GM12878 (cell line): ENCODE results near the gene PID1.

Experiments
- CEBPB ChIP-seq, 2 experiments: fragments of 150-350 bp in 1 of 2; IDR thresholded peaks; 2 replicates each; pipeline ENCODE4 v1.6.1; 2012 to 2014; ENCODE audit warnings: low read depth in 2 of 2, low read length in 2 of 2, borderline replicate concordance in 1 of 2, inconsistent platforms in 1 of 2
- CTCF ChIP-seq, 3 experiments: IDR thresholded peaks in 2 of 3; conservative IDR thresholded peaks in 1 of 3; 2 replicates each; pipeline ENCODE4 v1.5.1; 2011; ENCODE audit warnings: low read depth in 3 of 3, low read length in 3 of 3, mild to moderate bottlenecking in 3 of 3, control low read depth in 2 of 3, moderate library complexity in 2 of 3, inconsistent platforms in 1 of 3, mixed read lengths in 1 of 3; ENCODE audit not compliant: control insufficient read depth in 2 of 3, insufficient read depth in 1 of 3; ENCODE audit errors: extremely low read depth in 1 of 3
- ELK1 ChIP-seq: IDR thresholded peaks from 2 replicates; pipeline ENCODE4 v1.6.1; 2012; ENCODE audit warnings: low read depth, low read length, improper control_type of control experiment
- EP300 ChIP-seq, 2 experiments: fragments of 150-350 bp in 1 of 2; IDR thresholded peaks; 2 replicates each; pipeline ENCODE4 v1.6.1; 2011 to 2012; ENCODE audit warnings: low read depth in 2 of 2, low read length in 2 of 2, borderline replicate concordance in 1 of 2, improper control_type of control experiment in 1 of 2, inconsistent platforms in 1 of 2; ENCODE audit not compliant: control insufficient read depth in 1 of 2
- EZH2 ChIP-seq: IDR thresholded peaks from 2 replicates; pipeline ENCODE4 v1.6.1; 2012; ENCODE audit warnings: low read depth, mild to moderate bottlenecking, control low read depth, inconsistent platforms, low read length, borderline replicate concordance; ENCODE audit not compliant: control insufficient read depth
- NR2F1 ChIP-seq: fragments of 450-650 bp; conservative IDR thresholded peaks from 2 replicates; pipeline ENCODE4 v1.6.1; 2017; ENCODE audit warnings: mild to moderate bottlenecking
- PBX3 ChIP-seq: IDR thresholded peaks from 2 replicates; pipeline ENCODE4 v1.6.1; 2011; ENCODE audit warnings: mild to moderate bottlenecking, low read depth, low read length, moderate library complexity; ENCODE audit not compliant: insufficient replicate concordance
- POLR2A ChIP-seq: IDR thresholded peaks from 2 replicates; pipeline ENCODE4 v1.6.1; 2011; ENCODE audit warnings: low read depth, mild to moderate bottlenecking, low read length
- POLR2AphosphoS5 ChIP-seq: IDR thresholded peaks from 2 replicates; pipeline ENCODE4 v1.6.1; 2011; ENCODE audit warnings: mild to moderate bottlenecking, low read length, inconsistent platforms
- SMC3 ChIP-seq: IDR thresholded peaks from 2 replicates; pipeline ENCODE4 v1.6.1; 2011; ENCODE audit warnings: low read length, improper control_type of control experiment, borderline replicate concordance
- ZBTB33 ChIP-seq: fragments of 450-650 bp; IDR thresholded peaks from 2 replicates; pipeline ENCODE4 v1.6.1; 2017; ENCODE audit warnings: mild to moderate bottlenecking
- ZNF24 ChIP-seq: fragments of 450-650 bp; IDR thresholded peaks from 2 replicates; pipeline ENCODE4 v1.6.1; 2017; ENCODE audit warnings: antibody characterized with exemption, mild to moderate bottlenecking
- ZNF274 ChIP-seq: IDR thresholded peaks from one replicate; pipeline ENCODE4 v1.8.0; 2011; ENCODE audit not compliant: insufficient read length, insufficient read depth

- TF ChIP-seq CTCF (IDR thresholded peaks at IDR 0.05 in 2 of 3, conservative IDR thresholded peaks at IDR 0.05 in 1 of 3; ENCODE audit: control insufficient read depth in 2 of 3, extremely low read depth in 1 of 3, insufficient read depth in 1 of 3, low read depth in 3 of 3, low read length in 3 of 3) (no peak), CEBPB (IDR thresholded peaks at IDR 0.05; ENCODE audit: borderline replicate concordance in 1 of 2, low read depth in 2 of 2, low read length in 2 of 2) (no peak), PBX3 (no peak), POLR2A (no peak), ZNF24 (no peak), POLR2AphosphoS5 (no peak), ZNF274 (no peak), EZH2 (no peak), NR2F1 (no peak), ELK1 (no peak), ZBTB33 (no peak), SMC3 (no peak), EP300 (IDR thresholded peaks at IDR 0.05; ENCODE audit: borderline replicate concordance in 1 of 2, control insufficient read depth in 1 of 2, low read depth in 2 of 2, low read length in 2 of 2) (no peak)
These were observed 64.5 kb downstream of the PID1 start for GRCh38 chr2:229206548-229206947.
